Liver (tissue), 3 donors: Measurements from ENCODE around the gene TFB1M.

Source experiments
- CTCF ChIP-seq: fragments of 150-350 bp; IDR thresholded peaks from 2 replicates; pipeline ENCODE4 v1.5.1; 2017; ENCODE audit warnings: improper control_type of control experiment, low read depth, low read length; ENCODE audit not compliant: missing input control
- RAD21 ChIP-seq, 2 donors: IDR thresholded peaks; 2 replicates each; pipeline ENCODE4 v1.6.1; 2016; ENCODE audit warnings: antibody characterized with exemption in 2 of 2, mild to moderate bottlenecking in 2 of 2
- RXRA ChIP-seq, 2 donors: IDR thresholded peaks; 2 replicates each; pipeline ENCODE4 v1.6.1; 2017 to 2018; ENCODE audit warnings: antibody characterized with exemption in 2 of 2, mild to moderate bottlenecking in 1 of 2
- SP1 ChIP-seq: IDR thresholded peaks from 2 replicates; pipeline ENCODE4 v1.6.1; 2018; ENCODE audit warnings: antibody characterized with exemption, mild to moderate bottlenecking
- YY1 ChIP-seq: IDR thresholded peaks from 2 replicates; pipeline ENCODE4 v1.6.1; 2016; ENCODE audit warnings: antibody characterized with exemption, mild to moderate bottlenecking
- ZBTB33 ChIP-seq: IDR thresholded peaks from 2 replicates; pipeline ENCODE4 v1.6.1; 2016; ENCODE audit warnings: antibody characterized with exemption
- TF ChIP-seq, protein P1 (sequence below): IDR thresholded peaks from 2 replicates; pipeline ENCODE4 v1.6.1; 2016; ENCODE audit warnings: antibody characterized with exemption
- donor health status: healthy.
- donor health status: healthy.

- TF ChIP-seq RAD21 (IDR thresholded peaks at IDR 0.05): no peak
- no peak for TF ChIP-seq YY1
- TF ChIP-seq CTCF: no peak
- TF ChIP-seq RXRA (IDR thresholded peaks at IDR 0.05): no peak
- no peak for TF ChIP-seq SP1
- no peak for TF ChIP-seq ZBTB33
- TF ChIP-seq, protein P1, sequence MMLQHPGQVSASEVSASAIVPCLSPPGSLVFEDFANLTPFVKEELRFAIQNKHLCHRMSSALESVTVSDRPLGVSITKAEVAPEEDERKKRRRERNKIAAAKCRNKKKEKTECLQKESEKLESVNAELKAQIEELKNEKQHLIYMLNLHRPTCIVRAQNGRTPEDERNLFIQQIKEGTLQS: no peak
Measured at GRCh38 chr6:155267411-155267810, 46.9 kb downstream of the TFB1M start.
